HuH-7 (cell line): ENCODE data around the gene CCR6.
"Not testable (repeated sequence)": the region's sequence is repeated elsewhere in the genome, so short reads cannot be mapped to it uniquely, and the experiment has no call there.

ENCODE experiments used
- DNase-seq: peaks from one replicate; pipeline ENCODE4 v3.0.0; 2011; ENCODE audit warnings: low spot score

The CCR6 gene

GRCh38 chr6:167122827-167123657 is at the start of gene CCR6:
TSS of gene CCR6 (plus strand) at chr6:167123096. CDS start at chr6:167136135, 13,039 bp downstream.
- DNase-seq = peak; percentile 91

GRCh38 chr6:167073679-167074274 is 49.1 kb upstream of the CCR6 start:
- no peak for DNase-seq

DNA sequence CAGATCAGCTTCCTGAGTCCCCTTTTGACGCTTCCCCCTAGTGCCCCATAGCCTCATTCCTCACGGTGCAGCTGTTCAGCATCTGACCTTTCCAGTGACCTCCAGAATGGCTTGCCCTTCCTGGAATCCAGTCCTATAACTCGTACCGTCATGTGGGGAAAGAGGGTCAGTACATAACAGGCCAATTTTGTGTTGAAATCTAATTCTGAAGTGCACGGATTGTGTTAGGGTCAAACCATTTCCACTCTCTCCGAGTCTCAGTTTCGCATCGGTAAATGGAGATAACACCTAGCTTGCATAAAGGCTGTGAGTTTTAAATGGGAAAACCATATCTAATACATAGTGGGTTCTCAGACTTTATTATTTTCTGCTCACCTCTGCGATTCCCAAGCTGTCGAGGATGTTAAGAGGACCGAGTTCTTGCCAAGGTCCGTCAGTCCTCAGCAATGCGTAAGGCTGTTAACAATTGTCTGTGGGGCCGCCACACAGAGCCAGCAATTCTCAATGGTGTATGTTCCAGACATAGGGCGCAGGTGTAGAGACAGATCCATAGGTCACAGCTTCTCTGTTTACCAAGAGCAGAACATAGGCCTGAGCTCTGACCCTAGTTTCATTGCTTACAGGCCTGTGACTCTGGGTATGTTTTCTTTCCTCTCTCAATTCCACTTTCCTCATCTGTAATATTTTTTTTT is 45.5 kb upstream of the CCR6 start:
- DNase-seq = no peak

DNA sequence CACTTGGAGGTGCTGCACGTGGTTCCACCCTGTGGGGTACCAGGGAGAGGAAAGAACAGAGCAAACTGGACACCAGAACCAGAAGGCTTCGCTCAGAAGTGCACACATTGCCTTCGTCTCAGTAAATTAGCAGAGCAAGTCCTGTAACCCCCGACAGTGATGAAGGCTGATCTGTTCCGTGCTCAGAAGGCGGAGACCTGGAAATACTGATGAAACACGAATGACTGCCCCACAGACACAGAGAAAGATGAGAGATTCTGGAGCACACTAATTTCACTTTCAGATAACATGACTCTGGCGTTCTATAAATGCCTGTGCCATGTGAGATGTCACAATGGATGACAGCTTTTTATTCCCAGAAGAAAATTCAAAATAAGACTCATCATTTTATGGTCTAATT is 44.2 kb upstream of the CCR6 start:
- DNase-seq = no peak

DNA sequence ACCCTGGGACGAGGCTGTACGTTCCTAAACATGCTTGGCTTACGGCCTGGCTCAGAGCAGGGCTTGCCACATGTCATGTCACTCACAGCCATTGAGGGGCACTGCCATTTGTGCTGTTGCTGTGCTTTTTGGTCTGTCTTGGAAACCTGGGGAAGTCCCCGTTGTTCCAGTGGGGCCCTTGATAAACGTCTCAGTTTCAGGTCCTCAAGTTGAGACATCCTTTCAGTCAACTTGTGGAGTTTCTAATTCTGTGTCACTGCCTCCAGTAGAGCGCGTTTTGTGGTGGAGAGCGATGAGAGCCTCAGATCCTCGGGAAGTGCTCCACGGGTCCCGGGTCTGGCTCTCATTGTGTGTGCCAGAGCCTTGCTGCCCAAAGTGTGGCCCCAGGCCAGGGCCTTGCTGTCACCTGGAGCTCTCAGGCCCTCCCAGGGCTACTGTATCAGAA is 43.0 kb upstream of the CCR6 start:
- DNase-seq = no peak

DNA sequence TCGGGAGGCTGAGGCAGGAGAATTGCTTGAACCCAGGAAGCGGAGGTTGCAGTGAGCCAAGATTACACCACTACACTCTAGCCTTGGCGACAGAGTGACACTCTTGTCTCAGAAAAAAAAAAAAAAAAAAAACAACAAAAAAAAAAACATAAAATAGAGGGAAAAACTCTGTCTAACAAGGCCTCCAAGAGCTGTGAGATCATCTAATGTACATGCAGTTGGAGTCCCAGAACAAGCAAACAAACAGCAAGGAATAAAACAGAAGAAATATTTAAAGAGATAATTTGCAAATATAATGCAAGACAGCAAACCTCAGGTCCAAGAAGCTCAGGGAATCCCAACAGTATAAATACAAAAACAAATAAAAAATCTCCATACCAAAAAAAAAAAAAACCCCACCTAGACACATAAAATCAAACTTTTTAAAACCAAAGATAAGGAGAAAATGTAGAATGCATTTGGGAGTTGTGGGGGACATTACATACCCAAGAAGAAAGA is 35.0 kb upstream of the CCR6 start:
- DNase-seq = no peak

GRCh38 chr6:167088741-167089140 is 34.2 kb upstream of the CCR6 start:
- DNase-seq = not testable (repeated sequence)

GRCh38 chr6:167089243-167090142 is 33.4 kb upstream of the CCR6 start:
- DNase-seq = no peak

DNA sequence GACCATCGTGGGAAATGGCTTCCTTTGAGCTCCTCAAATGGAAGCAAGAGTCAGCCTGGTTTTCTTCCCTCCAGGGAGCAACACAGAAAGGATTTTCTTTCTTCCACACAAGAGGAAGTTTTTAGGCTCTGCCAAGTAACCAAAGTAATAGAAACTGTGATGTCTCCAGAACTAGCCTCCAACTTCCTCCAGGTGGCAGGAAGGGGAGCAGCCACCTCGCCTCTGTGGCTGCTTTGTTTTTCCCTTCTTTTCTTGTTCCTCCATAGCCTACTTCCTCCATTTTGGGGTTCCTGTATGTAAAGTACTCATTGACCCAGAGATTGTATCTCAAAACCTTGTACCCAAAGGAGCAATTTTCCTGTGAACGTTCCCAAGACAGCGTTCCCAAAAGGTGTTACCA is 32.7 kb upstream of the CCR6 start:
- DNase-seq = no peak

GRCh38 chr6:167091026-167091804 is 31.7 kb upstream of the CCR6 start:
- no peak for DNase-seq

DNA sequence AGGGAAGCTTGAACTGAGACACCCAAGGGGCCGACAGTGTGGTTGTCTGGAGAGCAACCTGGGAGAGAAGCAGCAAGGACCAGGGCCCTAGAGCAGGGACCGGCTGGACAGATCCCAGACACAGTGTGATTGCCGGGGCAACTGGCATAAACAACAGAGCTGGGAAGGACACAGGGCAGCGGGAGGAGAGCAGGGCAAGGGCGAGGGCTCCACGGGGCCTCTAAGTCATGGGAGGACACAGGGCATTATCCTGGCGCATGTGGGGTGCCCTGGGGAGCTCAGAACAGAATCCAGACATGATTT is 31.1 kb upstream of the CCR6 start:
- no peak for DNase-seq

GRCh38 chr6:167092672-167093339 is 30.1 kb upstream of the CCR6 start:
- DNase-seq = no peak

- no peak for DNase-seq
Measured at GRCh38 chr6:167093406-167093921, 29.4 kb upstream of the CCR6 start.

GRCh38 chr6:167093922-167094432 is 28.9 kb upstream of the CCR6 start:
- no peak for DNase-seq

DNA sequence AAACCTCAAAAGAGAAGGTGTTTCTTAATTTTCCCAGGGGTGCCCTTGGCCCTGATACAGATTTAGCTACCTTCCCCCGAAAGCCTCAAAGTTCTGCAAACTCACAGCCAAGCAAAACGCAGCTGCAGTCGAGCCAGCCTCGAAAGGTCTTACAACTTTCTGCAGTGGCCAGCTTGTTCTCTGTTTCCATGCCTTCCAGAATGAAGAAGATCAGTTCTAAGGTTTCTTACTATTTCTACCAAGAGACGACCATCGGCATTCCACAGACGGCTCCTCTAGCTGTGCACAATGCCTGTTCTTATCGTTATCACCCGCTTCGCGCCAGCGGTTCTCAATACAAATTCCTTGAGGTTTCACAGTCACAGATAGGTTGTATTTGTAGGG is 28.5 kb upstream of the CCR6 start:
- DNase-seq = no peak

DNA sequence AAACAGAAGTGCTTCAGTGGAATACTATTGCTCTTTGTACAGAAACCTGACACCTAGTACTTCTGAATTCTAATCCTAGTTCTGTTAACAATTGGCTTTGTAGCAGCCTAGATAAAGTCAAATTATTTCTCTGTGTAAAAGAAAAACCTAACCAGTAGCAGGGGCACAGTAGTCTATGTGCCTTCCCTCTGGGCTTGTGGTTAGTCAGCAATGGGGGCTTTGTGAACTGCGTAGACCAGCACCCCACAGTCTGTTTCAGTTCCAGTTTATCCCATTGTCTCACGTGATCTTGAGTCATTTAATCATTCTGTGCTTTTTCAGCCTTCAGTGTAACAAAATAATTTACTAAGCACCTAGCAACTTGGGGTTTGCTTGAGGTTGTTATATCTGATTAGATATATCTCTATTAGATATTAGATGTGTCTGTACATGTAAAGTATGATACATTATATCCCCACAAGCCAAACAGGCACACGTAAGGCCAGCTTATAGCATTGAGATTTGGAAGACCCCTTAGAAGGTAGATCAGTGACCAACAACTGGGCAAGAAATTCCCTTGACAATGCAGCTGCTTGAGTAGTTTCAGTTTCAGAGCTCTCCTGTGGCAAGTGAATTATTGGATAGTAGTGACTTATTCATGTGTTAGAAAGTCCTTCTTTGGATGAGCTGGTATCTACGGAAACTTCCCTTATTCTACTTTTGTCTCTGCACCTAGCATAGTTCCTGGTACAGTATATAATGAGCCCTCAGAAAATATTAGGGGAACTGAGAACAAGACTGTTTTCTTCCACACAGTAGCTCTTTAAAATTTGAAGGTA is 27.9 kb upstream of the CCR6 start:
- DNase-seq = no peak

DNA sequence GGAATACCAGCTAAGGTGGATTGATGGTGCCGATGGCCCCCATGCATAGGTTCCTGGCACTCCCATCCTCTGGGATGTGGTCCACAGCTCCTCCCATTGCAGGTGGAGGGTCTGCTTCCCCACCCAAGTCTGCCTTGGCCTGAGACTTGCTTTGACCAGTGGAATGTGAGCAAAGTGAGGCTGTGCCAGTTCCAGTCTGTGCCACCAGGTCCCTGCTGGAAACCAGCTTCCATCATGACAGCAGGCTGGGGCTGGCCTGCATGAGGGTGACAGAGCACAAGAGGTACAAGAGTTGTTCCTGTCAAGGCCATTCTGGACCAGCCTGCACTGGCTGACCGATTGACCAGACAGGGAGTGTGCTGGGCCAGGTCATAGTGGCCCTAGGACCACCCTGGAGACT is 27.0 kb upstream of the CCR6 start:
- no peak for DNase-seq

DNA sequence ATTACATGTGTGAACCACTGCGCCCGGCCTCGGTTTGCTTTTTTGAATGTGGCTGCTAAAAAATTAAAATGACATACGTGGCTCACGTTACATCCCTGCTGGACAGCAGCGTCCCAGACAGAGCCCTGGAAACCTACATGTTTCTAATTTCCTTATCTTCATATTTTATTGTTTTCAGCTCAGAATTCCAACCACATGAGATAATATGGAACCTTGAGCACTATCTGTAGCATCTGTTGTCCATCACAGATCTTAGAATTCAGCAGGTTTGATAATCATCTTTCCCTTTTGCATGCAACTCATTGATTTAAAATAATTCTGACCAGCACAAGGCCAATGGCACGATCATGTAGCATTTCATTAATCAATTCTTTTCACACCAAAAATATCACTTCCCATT is 25.9 kb upstream of the CCR6 start:
- DNase-seq = no peak

DNA sequence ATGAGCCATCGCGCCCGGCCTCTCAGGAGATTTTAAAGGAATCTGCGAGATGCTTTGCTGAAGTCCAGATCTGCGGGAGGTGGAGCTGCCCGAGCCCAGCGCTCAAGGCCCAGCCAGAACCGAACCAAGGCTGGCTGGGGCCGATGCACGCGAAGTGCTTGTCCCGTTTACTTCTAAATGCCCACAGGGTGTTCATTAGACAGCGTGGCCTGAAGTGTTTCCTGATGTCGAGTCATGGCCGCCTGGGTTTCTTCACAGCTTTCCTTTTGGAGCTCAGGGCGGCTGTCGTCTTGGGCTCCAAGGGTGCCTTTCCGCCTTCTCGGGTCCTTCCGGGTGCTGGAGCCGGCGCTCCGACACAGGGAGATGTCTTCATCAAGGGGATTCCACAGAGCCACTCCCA is 25.1 kb upstream of the CCR6 start:
- no peak for DNase-seq
